G401.6 (cell line): ENCODE measurements around the gene FAM124A.

Experiments used
- FAIRE-seq: peaks from 2 replicates; lab custom pipeline; 2012; peaks lifted over from hg19 to GRCh38; lab: Jason Lieb, UNC

Gene FAM124A, protein sequence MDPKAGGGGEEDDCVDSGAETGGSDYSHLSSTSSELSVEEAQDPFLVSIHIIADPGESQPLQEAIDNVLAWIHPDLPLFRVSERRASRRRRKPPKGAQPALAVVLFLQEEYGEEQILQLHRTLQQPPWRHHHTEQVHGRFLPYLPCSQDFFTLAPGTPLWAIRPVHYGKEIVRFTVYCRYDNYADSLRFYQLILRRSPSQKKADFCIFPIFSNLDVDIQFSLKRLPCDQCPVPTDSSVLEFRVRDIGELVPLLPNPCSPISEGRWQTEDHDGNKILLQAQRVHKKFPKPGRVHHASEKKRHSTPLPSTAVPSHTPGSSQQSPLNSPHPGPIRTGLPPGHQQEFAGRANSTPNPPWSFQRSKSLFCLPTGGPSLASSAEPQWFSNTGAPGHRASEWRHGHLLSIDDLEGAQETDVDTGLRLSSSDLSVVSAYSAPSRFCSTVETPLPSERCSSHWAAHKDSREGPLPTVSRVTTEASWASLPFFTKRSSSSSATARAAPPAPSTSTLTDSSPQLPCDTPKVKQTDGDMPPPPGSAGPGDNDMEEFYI

GRCh38 chr13:51222037-51222685 is at the start of gene FAM124A:
Gene FAM124A (plus strand): TSS chr13:51222398. CDS start chr13:51222502, 104 bp downstream.
- no peak for FAIRE-seq

DNA sequence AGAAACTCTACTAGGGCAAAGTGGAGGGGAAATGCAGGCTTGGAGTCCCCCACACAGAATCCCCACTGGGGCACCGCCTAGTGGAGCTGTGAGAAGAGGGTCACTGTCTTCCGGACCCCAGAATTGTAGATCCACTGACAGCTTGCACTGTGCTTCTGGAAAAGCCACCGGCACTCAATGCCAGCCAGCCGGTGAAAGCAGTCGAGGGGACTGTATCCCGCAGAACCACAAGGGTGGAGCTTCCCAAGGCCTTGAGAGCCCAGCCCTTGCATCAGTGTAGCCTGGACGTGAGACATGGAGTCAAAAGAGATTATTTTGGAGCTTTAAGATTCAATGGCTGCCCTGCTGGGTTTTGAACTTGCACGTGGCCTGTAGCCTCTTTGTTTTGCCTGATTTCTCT is 47.2 kb upstream of the FAM124A start:
- FAIRE-seq: no peak

DNA sequence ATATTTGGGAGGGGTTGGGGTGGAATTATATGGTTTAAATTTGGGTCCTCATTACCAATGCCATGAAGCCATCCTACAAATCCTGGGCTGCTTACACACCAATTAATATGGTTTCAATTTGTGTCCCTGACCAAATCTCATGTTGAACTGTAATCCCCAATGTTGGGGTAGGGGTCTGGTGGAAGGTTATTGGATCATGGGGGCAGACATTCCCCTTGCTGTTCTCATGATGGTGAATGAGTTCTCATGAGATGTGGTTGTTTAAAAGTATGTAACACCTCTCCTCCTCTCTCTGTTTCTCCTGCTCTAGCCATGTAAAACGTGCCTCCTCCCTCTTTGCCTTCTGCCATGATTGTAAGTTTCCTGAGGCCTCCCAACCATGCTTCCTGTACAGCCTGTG is 46.6 kb upstream of the FAM124A start:
- no peak for FAIRE-seq

DNA sequence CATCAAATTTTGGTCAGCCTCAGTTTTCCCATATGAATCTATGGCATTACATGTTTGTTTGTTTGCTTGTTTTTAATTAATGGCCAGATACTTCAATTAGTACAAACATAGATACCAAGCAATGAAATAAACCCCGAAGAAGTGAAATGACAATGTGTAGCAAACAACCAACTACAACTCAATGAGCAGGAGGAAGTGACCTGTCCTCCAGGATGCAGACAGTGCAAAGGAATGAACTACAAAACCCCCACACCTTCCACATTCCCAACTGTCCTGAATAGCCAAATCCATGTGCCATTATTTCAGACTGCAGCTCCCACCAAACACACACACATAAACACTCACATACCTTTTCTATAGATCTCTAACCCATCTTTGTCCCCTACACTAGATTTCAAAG is 45.0 kb upstream of the FAM124A start:
- FAIRE-seq: no peak

DNA sequence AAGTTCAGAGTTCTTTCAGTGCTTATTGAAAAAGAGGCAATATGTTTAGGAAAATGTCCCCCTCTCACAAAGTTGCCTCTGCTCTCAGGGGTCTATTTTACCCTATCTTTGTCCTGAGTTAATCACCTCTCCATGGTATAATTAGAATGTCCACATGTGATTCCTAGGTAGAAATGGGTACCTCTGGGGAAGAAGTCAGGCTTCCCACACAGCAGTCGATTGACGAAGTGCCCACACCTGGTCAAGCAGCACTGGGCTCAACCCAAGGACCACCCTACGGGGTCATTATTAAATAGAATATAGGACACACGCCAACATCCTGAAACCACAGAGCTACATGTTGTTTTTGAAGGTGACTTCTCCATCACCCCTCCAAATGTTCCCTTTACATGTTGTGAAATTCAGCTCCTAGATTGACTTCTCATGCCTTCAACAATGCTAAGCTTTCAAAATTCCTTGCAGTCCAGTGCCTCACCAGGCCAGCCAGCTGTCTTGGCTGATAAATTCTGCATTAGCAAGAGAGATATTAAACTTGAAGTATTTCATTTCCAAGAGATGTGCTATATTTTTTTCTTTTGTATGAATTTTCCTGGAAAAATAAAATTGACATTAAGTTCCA is 43.6 kb upstream of the FAM124A start:
- FAIRE-seq: no peak

GRCh38 chr13:51179432-51179971 is 42.7 kb upstream of the FAM124A start:
- no peak for FAIRE-seq

DNA sequence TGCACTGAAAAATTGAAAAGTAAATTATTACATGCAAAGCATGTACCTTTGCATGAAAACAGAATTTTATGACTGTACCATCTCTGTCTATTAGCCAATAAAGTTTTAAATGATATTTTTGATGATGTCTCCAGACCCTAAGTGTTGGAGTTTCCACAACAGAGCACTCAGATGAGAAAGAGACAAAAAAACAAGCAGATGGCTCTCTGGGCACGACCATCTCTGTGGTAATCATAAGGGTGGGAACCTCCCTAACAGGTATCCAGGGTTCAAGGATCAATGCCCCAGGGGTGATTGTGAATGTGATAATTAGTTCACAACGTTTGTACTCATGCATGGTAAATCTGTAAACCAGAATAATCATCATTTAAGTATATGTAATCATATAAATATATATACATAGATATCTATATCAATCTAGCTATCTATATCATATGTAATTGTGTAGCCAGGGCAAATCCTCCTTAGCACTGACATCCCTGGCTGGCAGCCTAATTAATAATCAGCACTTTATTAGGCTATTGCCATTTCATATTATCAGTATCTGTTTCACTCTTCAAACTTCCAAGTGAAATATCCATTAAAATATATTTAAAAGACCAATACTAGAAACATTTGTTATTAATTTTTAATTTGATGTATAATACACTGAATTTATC is 41.2 kb upstream of the FAM124A start:
- FAIRE-seq: no peak

DNA sequence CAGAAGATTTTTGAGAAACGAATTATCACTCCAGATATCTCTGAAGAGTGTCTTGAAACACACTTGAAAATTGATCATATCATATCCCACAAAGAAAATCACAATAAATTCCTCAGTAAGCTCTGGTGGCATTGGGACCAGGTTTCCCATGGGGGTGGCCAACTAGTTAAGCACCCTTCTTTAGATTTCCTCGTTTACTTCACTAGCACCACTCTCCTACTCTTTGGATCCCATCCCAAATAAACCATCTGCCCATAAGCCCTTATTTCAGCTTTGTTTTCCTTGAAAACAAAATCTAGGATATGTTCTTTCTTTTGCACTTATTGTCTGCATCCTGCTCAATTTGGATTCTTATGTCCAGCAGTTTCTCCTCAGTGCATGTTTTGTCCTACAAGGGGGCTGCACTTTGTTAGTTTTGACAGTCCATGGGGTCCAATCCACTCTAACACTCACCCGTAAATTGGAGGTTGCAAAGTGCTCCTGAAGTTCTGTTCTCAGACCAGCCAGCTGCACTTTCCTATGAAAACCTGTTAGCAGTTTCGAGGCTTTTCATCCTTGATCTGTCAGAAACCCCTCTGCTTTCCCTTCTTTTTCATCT is 40.3 kb upstream of the FAM124A start:
- FAIRE-seq: no peak

DNA sequence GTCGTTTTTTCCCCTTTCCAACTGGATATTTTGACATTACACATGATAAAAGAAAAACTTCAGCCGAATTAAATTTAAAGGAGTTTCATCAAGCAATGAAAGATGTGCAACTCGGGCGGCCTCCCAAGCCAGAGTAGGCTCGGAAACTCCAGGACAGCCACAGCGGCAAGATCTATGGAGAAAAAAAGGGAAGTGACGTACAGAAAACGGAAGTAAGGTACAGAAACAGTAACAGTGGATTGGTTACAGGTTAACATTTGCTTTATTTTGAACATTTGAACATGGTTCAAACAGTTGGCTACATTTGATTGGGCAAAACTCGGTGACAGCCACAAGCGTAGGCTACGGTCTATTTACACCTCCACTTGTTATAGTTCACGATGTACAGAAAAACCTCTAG is 30.5 kb upstream of the FAM124A start:
- FAIRE-seq: no peak

DNA sequence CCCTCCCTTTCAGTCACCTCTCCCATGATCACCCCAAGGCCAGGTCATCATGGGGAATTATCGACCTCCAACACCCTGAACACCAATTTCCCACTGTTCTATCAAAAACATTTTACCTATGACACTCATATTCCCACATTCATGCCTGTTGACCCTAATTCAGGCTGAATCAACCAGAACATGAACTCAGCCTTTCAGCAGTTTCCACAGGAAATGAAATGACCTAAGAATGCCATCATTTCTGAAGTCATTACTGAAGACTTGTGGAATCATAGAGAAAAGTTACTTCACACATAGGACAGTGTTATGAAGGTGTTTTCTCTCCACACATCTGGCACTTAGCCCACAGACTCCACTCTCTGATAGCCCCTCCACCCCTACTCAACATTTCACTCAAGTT is 29.9 kb upstream of the FAM124A start:
- no peak for FAIRE-seq

DNA sequence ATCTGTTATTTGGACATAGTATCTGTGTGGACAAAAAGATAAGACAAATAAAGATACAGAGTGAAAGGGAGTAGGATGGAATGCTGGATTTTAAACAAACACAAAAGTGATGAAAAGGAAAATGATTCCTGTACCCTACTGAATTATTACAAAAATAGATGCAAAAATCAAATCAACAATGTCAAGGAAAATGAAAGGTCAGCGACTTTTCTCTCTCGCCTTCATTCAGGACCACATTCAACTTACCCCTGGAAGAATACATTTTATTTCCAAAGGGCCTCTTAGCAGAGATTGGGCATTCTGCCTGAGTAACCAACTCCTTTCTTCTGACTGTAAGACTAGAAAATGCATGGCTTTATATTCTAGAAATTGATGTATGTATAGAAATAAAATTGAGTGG is 28.8 kb upstream of the FAM124A start:
- FAIRE-seq: no peak

GRCh38 chr13:51194942-51195341 is 27.3 kb upstream of the FAM124A start:
- no peak for FAIRE-seq

DNA sequence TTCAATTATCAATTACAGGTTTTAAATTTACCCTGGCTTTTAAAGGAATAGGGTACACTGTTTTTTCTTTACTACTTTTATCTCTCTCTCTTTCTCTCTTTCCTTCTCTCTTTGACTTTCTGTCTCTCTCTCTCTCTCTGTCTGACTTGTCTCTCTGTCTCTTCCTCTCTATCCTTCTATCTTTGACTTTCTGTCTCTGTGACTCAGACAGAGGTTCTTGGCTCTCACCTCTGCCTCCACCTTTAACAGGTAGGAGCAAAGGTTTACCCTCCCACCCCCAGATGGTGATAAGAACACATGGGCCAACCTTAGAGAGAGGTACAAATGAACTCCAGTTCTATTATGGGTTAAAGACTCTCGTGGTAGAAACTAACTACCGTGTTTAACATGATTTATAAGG is 20.3 kb upstream of the FAM124A start:
- no peak for FAIRE-seq

GRCh38 chr13:51202477-51203046 is 19.6 kb upstream of the FAM124A start:
- FAIRE-seq: no peak

- FAIRE-seq: no peak
Observed at GRCh38 chr13:51206584-51206983, 15.6 kb upstream of the FAM124A start.

- no peak for FAIRE-seq
Observed at GRCh38 chr13:51207881-51208280, 14.3 kb upstream of the FAM124A start.

- FAIRE-seq: no peak
Observed at GRCh38 chr13:51208716-51209115, 13.5 kb upstream of the FAM124A start.

DNA sequence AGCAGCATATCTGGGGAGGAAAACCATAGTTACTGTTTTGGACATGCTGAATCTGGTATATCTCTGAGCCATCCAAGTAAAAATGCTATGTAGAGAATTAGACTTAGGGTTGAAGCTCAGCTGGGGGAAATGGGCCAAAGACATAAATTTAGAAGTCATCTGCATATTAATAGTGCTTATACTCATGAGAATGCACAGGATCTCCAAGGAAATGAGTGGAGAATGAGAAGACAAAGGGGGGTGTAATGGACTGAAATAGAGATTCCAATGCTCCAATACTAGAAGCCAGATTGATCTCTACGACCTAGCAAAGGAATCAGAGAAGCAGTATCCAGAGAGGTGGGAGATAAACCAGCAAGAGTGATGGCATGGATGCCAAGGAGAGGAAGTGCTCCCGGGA is 10.3 kb upstream of the FAM124A start:
- no peak for FAIRE-seq

DNA sequence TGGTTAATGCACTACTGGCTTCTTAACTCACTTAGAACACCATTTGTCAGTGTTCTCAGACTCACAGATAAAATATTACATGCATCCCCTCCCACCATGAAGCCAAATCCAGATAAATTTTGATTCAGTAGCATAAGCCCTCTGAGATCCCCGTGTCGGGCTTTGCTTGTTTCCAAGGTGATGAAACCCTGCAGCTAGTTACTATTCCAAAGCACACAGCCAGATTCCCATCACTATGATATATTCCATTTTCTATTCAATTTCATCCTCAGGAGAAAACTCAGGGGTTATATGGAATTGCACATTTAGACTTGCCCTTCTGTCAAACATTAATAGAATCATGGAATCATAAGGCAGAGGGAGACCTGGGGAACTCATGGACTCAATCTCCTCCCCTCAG is 9.4 kb upstream of the FAM124A start:
- no peak for FAIRE-seq

GRCh38 chr13:51213173-51213728 is 8.9 kb upstream of the FAM124A start:
- FAIRE-seq: no peak

GRCh38 chr13:51218626-51219025 is 3.6 kb upstream of the FAM124A start:
- no peak for FAIRE-seq
